Right ventricle myocardium superior (tissue), 1 donor: Measurements from ENCODE around the gene FOS. TPM values are rescaled to one million over a fixed set of nuclear protein-coding genes. Genes with fewer than 3 reads are reported as not detected.
"Not testable (repeated sequence)": the region's sequence is repeated elsewhere in the genome, so short reads cannot be mapped to it uniquely, and the experiment has no call there.

Source experiments
- ATAC-seq: fragments of 200-7000 bp; cut with Tn5 transposase; one replicate; pipeline ENCODE4 v1.9.1; 2020; ENCODE audit warnings: mild to moderate bottlenecking; ENCODE audit not compliant: poor library complexity
- DNase-seq: peaks from one replicate; pipeline ENCODE4 v3.0.0-alpha.2; 2020
- intact Hi-C: fragments of 100-400 bp; cut with DNase I; formaldehyde crosslinking; loops from one replicate; pipeline ENCODE4 v1.11.2; 2022
- total RNA-seq: library from RNA; stranded (reverse); fragmentation: NEBNext Ultra II Directional; extraction: Animal tissue kit (Norgen Biotek cat#: 25700); gene quantifications from one replicate; pipeline ENCODE4 v1.2.1, GENCODE V29; 2021
- donor health status: DM: no; HTN: yes; CAD: no; lungs with severe emphysema.

FOS gene
- total RNA-seq, 1 donor from 2014 or later: 11.9 TPM

GRCh38 chr14:75285331-75285730, 6.7 kb downstream of the FOS start:
- ATAC-seq (no peak), DNase-seq (no peak)
- intact Hi-C loops: no loop called here

GRCh38 chr14:75286313-75286712, 7.7 kb downstream of the FOS start:
- ATAC-seq: peak; percentile 78
- intact Hi-C loops: no loop called here
- peak; percentile 70 for DNase-seq

GRCh38 chr14:75289840-75290388, 11.3 kb downstream of the FOS start:
- no peak for ATAC-seq
- intact Hi-C loops: no loop called here
- no peak for DNase-seq

DNA sequence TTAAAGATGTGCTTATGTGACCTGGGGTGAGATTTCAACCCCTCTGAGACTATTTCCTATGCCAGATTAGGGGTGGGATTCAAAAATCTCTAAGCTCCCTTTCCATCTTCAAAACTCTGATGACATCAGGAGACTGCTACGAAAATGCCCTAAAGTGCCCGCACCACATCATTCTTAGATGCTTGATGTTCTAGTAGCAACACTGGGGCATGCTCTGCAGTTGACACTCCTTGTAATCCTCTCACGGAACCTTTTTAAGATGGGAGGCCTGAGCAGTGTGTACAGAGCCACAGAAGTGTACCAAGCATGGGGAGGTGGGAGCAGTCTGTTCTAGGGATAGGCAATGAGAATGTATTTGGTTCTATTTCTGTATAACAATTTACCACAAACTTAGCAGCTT, 12.2 kb downstream of the FOS start:
- no peak for DNase-seq
- intact Hi-C loops: no loop called here
- ATAC-seq: no peak

GRCh38 chr14:75291331-75291730, 12.7 kb downstream of the FOS start:
- DNase-seq: no peak
- intact Hi-C loops: no loop called here
- no peak for ATAC-seq

DNA sequence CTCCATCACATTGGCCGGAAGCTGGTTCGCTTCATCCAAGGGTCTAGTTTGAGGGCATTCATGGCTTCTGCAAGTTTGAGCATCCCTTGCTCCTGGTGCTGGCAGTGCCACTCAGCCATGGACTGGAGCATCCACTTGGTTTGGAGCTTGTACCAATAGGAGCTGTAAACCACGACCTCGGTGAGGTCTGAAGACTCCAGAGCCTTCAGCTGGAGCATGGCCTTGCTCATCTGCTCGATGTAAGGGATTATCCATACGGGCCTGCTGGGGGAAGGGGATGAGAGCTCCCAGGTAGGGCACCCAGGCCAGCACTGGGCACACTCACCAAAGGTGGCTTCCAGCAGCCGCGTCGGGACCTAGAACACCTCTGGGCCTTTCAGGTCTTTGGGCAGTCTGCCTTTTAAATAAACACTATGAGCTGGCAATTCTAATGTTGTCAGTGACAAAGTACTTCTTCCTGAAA, 13.5 kb downstream of the FOS start:
- ATAC-seq: no peak
- intact Hi-C loops: no loop called here
- no peak for DNase-seq

GRCh38 chr14:75292886-75293285, 14.3 kb downstream of the FOS start:
- intact Hi-C loops: no loop called here
- ATAC-seq: no peak

DNA sequence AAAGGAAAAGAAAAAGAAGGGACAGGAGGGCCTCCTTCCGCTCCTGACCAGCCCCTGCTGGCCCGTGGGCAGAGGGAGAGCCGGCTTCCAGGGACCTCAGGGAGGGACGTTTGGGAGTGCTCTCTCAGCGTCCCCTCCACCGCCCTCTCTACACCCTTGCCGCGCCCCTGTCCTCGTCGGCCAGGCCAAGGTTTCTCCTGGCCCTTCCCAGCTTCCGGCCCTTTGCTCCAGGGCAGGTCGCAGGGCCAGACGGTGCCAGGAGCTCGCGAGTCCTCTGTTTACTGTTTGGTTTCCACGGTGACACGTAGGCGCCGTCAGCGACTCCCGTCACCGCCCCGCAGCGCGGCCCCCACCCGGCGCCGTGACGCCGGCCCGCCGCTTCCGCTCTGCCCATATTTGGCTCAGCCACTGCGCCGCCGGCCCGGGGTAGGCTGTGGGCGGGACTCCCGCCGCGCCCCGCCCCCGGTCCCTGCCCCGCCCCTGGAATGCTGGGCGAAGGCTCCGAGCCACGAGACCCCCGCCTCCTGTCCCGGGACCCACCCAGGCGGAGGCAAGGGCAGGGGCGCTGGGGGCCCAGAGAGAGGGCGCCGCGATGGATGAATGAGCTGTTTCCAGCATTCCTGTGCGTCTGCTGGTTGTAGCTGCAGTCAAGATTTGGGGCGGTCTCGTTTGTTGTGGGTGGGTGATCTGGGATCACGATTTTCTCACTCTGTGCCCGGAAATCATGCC, 15.5 kb downstream of the FOS start:
- intact Hi-C loops: no loop called here
- ATAC-seq: peak; percentile 96

More at GRCh38 chr14:75292886-75293285, 14.3 kb downstream of the FOS start:
- no peak for DNase-seq

DNA sequence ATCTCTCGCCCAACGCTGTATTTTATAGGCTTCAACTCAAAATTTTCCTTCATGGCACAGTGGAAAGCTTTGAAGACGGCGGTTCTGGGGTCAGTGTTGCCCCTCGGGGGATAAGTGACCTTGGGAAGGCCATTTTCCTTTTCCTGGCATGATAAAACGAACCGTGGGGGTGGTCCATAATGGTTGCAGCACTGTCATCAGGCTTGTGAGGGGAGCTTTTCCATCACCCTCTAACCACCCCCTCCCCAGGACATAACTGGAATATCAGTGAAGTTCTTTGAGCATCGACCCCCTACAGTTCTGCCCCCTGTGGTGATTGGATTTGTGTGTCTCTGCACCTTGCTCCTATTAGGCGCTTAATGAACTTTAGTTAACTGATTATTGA, 16.0 kb downstream of the FOS start:
- intact Hi-C loops: no loop called here
- ATAC-seq (no peak), DNase-seq (no peak)

More for the DNA sequence above, 15.5 kb downstream of the FOS start:
- peak; percentile 97 for DNase-seq

DNA sequence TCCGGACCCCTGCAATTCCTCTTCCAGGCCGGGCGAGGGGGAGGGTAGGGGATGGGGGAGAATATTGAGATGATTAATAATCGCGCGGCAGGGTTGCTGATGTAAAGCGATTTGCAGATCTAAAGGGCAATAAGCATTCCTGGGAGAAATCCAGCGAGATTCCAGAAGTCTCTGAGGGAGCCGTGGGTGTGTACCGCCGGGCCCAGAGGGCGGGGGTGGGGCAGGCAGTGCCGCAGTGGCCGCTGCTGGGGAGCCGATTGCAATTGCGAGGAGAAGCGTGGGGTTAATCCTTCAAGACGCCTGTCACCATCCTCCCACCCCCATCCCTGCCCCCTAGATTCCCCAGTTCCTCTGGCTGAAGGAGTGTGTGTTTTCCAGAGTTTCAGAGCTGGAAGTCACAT, 16.4 kb downstream of the FOS start:
- ATAC-seq: peak; percentile 55
- DNase-seq: peak; percentile 77
- intact Hi-C loops: no loop called here

- ATAC-seq: peak; percentile 46
- intact Hi-C loops: loop anchor here (2.0 kb wide), 1 partner anchor 159 kb away; no protein-coding TSS in a partner anchor
- DNase-seq: peak; percentile 89
Measured at GRCh38 chr14:75295491-75296345, 17.1 kb downstream of the FOS start.

- no peak for ATAC-seq
- intact Hi-C loops: loop anchor here (2.0 kb wide), 1 partner anchor 161 kb away; no protein-coding TSS in a partner anchor
- no peak for DNase-seq
Measured at GRCh38 chr14:75297411-75298040, 18.9 kb downstream of the FOS start.

GRCh38 chr14:75298187-75298965, 19.7 kb downstream of the FOS start:
- intact Hi-C loops: no loop called here
- DNase-seq (peak; percentile 78), ATAC-seq (no peak)

DNA sequence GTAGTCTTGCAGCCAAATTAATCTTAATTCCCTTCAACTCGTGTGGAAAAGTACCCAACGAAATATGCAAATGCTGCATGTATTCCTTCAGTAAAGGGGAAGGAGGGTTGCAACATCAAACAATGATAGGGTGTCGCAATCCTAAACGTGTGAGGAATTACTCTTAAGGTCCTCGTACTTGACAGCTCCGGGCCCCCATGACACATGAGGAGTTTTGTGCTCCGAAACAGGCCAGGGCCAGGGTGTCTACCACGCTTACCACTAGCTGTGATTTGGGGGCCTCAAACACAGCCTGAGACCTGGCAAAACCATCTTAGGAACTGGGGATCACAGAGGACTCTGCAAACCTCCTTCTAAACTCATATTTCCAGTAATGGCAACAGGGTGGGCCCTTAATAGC, 20.4 kb downstream of the FOS start:
- intact Hi-C loops: no loop called here
- peak; percentile 62 for DNase-seq
- no peak for ATAC-seq

DNA sequence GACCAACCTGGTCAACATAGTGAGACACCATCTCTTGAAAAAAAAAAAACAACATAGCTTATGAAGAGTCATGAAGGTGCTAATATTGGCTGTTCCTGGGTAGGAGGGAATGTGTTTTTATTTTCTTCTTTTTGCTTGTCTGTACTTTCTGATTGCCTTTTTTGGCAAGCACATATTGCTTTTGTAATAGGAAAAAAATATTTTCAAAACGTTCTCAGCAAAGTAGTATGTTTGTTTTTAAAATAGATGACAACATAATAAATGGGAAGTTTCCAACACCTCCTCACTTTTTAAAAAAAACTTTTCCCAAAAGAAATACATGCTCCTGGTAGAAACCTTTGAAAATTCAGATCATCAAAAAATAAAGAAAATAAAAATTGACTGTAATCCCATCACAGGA, 20.9 kb downstream of the FOS start:
- intact Hi-C loops: no loop called here
- DNase-seq: no peak
- no peak for ATAC-seq

- intact Hi-C loops: no loop called here
- DNase-seq: peak; percentile 59
- ATAC-seq: peak; percentile 28
Measured at GRCh38 chr14:75301666-75302325, 23.2 kb downstream of the FOS start.

DNA sequence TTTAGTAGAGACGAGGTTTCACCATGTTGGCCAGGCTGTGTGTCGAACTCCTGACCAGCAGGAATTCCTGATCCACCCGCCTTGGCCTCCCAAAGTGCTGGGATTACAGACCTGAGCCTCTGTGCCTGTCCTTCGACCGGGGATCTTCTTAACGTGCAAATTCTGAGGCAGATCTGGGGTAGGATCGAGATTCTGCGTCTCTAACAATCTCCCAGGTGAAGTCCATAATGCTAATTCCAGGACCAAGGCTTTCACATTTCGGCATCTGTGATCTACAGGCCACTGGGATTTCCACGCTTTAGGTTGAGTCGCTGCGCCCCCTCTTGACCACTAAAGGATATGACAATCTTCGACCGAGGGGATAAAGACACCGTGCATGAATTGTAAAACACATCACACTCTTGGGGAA, 24.8 kb downstream of the FOS start:
- intact Hi-C loops: no loop called here

GRCh38 chr14:75306410-75306809, 27.8 kb downstream of the FOS start:
- ATAC-seq, DNase-seq, intact Hi-C loops: not testable (repeated sequence)

More for the DNA sequence above, 24.8 kb downstream of the FOS start:
- DNase-seq: peak; percentile 62
- ATAC-seq: peak; percentile 73
